NCI-H226 (cell line): ENCODE results near the gene GLT8D2.
"Not testable (repeated sequence)": the region's sequence is repeated elsewhere in the genome, so short reads cannot be mapped to it uniquely, and the experiment has no call there.

Experiments used
- DNase-seq: peaks from one replicate; pipeline ENCODE4 v3.0.0-alpha.2; 2015

The GLT8D2 gene

GRCh38 chr12:104049278-104049902 is 597 bp downstream of the GLT8D2 start:
- DNase-seq, result no peak

GRCh38 chr12:104048811-104049210 is 1.2 kb downstream of the GLT8D2 start:
- DNase-seq, result no peak

GRCh38 chr12:104048162-104048561 is 1.8 kb downstream of the GLT8D2 start:
- DNase-seq, result no peak

GRCh38 chr12:104046306-104046705 is 3.7 kb downstream of the GLT8D2 start:
- no peak for DNase-seq

- no peak for DNase-seq
Measured at GRCh38 chr12:104044158-104044557, 5.8 kb downstream of the GLT8D2 start.

- no peak for DNase-seq
Measured at GRCh38 chr12:104042580-104042979, 7.4 kb downstream of the GLT8D2 start.

GRCh38 chr12:104039769-104040168 is 10.2 kb downstream of the GLT8D2 start:
- not testable (repeated sequence) for DNase-seq

GRCh38 chr12:104036143-104036542 is 13.8 kb downstream of the GLT8D2 start:
- not testable (repeated sequence) for DNase-seq

GRCh38 chr12:104030596-104030995 is 19.4 kb downstream of the GLT8D2 start:
- not testable (repeated sequence) for DNase-seq

- DNase-seq, result no peak
Measured at GRCh38 chr12:104026841-104027599, 23.0 kb downstream of the GLT8D2 start.

- no peak for DNase-seq
Measured at GRCh38 chr12:104025771-104026170, 24.2 kb downstream of the GLT8D2 start.

- no peak for DNase-seq
Measured at GRCh38 chr12:104024348-104024747, 25.6 kb downstream of the GLT8D2 start.

- DNase-seq, result no peak
Measured at GRCh38 chr12:104023710-104024109, 26.3 kb downstream of the GLT8D2 start.

GRCh38 chr12:104022786-104023185 is 27.2 kb downstream of the GLT8D2 start:
- no peak for DNase-seq

- DNase-seq, result not testable (repeated sequence)
Measured at GRCh38 chr12:104021862-104022261, 28.1 kb downstream of the GLT8D2 start.

- DNase-seq, result no peak
Measured at GRCh38 chr12:104012331-104012730, 37.7 kb downstream of the GLT8D2 start.

GRCh38 chr12:104011253-104011652 is 38.7 kb downstream of the GLT8D2 start:
- DNase-seq, result peak; percentile 44

GRCh38 chr12:104010606-104011169 is 39.3 kb downstream of the GLT8D2 start:
- no peak for DNase-seq

GRCh38 chr12:104010121-104010520 is 39.9 kb downstream of the GLT8D2 start:
- no peak for DNase-seq

GRCh38 chr12:104006929-104007328 is 43.1 kb downstream of the GLT8D2 start:
- DNase-seq, result peak; percentile 64

GRCh38 chr12:104003596-104003995 is 46.4 kb downstream of the GLT8D2 start:
- no peak for DNase-seq

GRCh38 chr12:104002686-104003085 is 47.3 kb downstream of the GLT8D2 start:
- no peak for DNase-seq

GRCh38 chr12:104000807-104001434 is 49.1 kb downstream of the GLT8D2 start:
- no peak for DNase-seq

- no peak for DNase-seq
Measured at GRCh38 chr12:103998976-103999375, 51.0 kb downstream of the GLT8D2 start.
